ENCODE measurements around the gene WNT8A.

DNA sequence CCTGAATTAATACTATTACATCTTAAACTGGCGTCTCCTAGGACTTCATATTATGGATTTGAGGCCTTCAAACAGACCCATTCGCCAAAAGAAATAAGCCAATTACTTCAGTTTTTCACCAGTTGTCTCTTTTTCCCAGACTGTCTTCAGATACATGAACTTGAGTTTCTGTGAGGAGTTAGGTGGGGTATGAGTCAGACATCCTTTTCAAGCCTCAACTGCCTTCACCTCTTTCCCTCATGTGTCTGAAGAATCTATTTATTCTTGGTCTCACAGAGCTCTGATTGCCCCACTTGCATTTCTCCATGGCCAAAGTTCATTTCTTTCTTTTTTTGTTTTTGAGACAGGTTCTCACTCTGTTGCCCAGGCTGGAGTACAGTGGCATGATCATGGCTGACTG lies 12.5 kb downstream of the WNT8A start:
- TF ChIP-seq ZNF175 (tag by site-specific recombination; IDR thresholded peaks at IDR 0.05) (no peak), ZNF350 (tag by site-specific recombination; IDR thresholded peaks at IDR 0.05) (no peak), ZBTB1 (tag by site-specific recombination; IDR thresholded peaks at IDR 0.05) (no peak), ZNF202 (tag by site-specific recombination; IDR thresholded peaks at IDR 0.05; ENCODE audit: borderline replicate concordance) (no peak)
- TF ChIP-seq, protein P1, sequence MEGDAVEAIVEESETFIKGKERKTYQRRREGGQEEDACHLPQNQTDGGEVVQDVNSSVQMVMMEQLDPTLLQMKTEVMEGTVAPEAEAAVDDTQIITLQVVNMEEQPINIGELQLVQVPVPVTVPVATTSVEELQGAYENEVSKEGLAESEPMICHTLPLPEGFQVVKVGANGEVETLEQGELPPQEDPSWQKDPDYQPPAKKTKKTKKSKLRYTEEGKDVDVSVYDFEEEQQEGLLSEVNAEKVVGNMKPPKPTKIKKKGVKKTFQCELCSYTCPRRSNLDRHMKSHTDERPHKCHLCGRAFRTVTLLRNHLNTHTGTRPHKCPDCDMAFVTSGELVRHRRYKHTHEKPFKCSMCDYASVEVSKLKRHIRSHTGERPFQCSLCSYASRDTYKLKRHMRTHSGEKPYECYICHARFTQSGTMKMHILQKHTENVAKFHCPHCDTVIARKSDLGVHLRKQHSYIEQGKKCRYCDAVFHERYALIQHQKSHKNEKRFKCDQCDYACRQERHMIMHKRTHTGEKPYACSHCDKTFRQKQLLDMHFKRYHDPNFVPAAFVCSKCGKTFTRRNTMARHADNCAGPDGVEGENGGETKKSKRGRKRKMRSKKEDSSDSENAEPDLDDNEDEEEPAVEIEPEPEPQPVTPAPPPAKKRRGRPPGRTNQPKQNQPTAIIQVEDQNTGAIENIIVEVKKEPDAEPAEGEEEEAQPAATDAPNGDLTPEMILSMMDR (tag by site-specific recombination; IDR thresholded peaks at IDR 0.05): no peak
- TF ChIP-seq, protein P2, sequence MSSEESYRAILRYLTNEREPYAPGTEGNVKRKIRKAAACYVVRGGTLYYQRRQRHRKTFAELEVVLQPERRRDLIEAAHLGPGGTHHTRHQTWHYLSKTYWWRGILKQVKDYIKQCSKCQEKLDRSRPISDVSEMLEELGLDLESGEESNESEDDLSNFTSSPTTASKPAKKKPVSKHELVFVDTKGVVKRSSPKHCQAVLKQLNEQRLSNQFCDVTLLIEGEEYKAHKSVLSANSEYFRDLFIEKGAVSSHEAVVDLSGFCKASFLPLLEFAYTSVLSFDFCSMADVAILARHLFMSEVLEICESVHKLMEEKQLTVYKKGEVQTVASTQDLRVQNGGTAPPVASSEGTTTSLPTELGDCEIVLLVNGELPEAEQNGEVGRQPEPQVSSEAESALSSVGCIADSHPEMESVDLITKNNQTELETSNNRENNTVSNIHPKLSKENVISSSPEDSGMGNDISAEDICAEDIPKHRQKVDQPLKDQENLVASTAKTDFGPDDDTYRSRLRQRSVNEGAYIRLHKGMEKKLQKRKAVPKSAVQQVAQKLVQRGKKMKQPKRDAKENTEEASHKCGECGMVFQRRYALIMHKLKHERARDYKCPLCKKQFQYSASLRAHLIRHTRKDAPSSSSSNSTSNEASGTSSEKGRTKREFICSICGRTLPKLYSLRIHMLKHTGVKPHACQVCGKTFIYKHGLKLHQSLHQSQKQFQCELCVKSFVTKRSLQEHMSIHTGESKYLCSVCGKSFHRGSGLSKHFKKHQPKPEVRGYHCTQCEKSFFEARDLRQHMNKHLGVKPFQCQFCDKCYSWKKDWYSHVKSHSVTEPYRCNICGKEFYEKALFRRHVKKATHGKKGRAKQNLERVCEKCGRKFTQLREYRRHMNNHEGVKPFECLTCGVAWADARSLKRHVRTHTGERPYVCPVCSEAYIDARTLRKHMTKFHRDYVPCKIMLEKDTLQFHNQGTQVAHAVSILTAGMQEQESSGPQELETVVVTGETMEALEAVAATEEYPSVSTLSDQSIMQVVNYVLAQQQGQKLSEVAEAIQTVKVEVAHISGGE (tag by site-specific recombination; conservative IDR thresholded peaks at IDR 0.05; ENCODE audit: low read depth): no peak
